GM18861 (cell line): ENCODE measurements around the gene ZNF667.

Experiments used
- ATAC-seq: cut with Tn5 transposase; IDR thresholded peaks from one replicate; pipeline ENCODE4 v1.9.1; 2021; ENCODE audit not compliant: unreplicated experiment

The ZNF667 gene

DNA sequence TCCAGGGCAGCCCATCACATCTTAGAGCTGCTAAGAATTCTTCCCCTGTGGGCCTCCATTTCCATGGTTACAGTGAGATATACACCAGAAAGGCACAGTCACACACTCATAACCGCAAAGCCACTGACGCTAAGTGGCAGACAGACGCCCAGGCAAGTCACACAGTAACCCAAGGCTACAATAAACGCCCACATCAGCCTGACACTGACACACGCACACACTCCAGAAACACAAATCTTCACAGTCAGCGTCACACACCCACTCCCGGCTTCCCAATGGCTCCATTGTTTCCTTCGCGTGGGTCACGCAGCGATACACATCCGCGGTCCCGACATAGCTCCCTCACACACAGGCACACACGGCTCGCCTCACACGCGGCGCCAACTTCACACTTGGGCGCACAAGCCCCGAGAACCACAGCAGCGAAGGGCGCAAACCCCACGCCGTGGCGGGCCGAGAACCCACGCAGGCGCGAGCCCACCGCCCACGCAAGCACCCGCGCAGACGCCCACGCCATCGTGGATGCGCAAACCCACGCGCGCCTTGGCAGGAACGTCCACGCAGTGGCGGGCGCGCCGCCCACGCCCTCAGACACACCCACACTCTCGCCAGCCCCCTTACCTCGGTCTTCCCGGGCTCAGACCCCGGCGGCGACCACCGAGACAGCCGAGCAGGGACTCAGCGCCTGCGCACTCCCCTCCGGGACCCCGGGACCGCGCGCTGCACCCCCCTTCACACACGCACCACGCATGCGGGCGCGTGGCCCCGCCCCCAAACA lies at the start of gene ZNF667:
Gene ZNF667, minus strand, starts transcription at position 695 of the 778 bp plus-strand sequence. CDS start 14,975 bp downstream, outside the sequence.
- no peak for ATAC-seq

DNA sequence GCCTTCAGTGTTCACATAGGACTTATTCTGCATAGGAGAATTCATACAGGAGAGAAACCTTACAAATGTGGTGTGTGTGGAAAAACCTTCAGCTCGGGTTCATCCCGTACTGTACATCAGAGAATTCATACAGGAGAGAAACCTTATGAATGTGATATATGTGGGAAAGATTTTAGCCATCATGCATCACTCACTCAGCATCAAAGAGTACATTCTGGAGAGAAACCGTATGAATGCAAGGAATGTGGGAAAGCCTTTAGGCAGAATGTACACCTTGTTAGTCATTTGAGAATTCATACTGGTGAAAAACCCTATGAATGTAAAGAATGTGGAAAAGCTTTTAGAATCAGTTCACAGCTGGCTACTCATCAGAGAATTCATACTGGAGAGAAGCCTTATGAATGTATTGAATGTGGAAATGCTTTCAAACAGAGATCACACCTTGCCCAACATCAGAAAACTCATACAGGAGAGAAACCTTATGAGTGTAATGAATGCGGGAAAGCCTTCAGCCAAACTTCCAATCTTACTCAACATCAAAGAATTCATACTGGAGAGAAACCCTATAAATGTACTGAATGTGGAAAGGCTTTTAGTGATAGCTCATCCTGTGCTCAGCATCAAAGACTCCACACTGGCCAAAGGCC lies 48.2 kb upstream of the ZNF667 start:
- ATAC-seq: no peak

DNA sequence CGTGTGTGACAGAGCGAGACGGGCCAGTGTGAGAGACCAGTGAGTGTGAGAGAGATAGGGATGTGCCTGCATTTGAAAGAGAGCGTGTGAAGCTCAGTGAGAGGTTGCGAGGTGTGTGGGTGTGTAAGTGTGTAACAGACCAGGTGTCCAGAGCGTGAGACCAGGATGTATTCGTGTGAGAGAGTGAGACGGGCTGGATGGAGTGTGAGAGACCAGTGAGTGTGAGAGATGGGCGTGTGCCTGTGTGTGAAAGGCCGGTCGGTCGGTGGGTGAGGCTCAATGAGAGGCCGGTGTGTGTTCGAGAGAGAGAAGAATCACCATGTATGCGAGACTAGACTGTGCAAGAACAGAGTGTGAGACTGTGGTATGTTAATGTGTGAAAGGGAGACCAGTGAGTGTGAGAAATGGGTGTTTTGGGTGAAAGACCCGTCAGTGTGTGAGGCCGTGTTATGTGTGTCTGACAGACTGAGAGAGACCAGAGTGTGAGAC lies 31.2 kb upstream of the ZNF667 start:
- no peak for ATAC-seq

DNA sequence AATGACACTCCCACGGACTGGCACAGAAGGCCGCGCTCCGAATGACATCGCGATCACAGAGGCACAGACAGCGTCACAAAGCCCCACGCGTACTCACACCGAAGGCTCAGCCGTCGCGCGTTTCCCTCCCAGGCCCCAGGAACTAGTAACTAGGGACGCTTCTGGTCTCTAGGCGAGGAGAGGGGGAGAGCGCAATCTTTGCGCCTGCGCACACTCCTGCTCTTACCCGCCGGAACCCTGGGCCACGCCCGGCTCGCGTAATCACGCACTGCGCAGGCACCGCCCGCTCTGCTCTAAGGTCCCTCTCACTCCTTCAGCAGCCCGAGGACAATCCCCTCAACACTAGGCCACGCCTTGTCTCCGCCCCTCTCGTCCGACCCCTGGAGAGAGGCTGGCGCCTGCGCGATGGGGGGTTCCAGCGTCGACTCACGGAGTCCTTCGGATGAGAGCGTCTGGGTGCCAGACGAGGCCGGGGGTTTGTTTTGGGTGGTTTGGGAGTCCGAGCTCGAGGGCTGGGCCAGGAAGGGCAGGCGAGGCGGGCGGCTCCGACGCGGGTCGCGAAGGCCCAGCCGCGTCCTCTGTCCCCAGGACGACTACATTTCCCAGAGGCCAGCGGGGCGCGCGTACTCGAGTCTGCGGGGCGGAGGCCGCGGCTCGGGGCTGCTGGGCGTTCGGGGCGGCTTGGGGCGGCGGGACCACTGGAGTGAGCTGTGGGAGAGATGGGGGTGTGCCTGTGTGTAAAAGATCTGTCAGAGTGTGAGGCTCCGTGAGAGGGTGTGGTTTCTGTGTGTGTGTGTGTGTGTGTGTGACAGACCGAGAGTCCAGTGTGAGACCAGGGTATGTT lies 30.5 kb upstream of the ZNF667 start, which contains the start of gene ZNF471:
Gene ZNF471, plus strand, starts transcription at position 410 of the 844 bp plus-strand sequence. CDS start 3,717 bp downstream, outside the sequence.
- ATAC-seq: no peak

DNA sequence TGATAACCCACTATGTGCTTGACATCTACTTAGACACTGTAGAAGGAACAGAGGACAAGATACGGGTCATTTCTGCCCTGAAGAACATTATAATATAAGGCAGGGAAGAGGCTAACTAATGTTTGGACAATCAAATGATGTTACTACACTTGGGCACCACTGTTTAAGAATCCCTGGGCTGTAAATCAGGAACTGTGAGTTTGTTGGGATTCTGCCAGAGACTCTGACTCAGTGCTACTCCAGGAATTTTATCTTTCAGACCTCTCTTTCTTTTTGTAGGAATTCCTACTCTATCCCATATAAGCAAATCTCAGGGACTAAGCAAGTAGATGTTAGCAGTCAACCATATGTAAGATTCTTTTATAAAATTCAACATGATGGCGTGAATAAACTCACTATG lies 27.4 kb upstream of the ZNF667 start:
- no peak for ATAC-seq

DNA sequence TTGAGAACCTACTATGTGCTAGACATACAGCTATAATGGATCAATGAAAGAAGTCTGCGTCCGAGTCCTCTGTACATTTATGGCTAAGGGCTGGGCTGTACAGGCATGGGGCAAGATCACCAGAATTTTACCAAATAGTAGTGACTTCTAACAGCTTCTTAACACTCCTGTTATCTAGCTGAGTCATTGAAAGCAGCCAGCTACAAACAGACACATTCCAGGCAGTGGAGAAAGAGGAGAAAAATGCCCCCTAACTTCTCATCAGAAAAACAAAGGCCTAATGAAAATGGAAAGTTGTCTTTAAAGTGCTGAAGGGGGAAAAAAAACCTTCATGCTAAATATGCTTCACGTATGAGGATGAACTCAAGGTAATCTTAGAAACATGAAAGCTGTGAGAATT lies 14.3 kb upstream of the ZNF667 start:
- ATAC-seq: no peak

DNA sequence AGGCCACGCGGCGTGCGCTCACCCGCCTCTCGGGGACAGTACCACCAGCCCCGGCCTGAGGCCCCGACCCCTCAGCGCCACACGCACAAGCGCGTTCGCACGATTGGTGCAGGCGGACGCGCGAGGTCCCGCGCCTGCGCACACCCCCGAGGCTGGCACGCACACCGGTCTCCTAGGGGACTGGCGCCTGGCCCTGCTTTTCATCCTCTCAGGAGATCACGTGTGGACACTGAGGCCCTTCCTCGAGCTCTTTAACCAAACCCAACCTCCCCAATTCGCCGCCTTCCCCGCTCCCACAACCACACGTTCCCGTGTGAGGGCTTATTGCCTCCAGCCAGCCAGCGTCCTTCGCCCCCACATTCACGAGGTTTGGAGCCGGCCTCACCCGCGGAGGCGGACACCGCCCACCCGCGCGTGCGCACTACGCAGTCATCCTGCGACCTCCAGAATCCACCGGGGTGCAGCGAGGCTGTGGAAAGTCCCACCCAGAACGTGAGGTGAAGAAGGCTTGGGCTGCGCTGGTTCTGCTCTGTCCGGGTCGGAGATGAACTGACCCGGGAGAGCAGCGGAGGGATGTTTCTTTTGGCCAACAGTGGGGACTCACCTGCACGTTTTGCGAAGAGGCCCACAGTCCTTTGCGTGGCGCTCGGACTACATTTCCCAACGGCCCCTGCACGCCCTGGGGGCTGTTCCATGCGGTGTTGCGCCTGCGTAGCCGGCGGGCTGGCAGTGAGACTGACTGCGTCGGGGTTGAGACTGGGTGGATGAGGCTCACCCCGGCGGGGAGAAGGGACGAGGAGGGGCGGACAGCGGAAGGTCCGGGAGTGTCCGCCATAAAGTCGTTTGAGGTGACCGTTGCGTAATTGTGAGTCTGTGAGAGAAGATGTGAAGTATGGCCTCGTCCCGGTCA lies 539 bp upstream of the ZNF667 start:
- ATAC-seq: no peak

DNA sequence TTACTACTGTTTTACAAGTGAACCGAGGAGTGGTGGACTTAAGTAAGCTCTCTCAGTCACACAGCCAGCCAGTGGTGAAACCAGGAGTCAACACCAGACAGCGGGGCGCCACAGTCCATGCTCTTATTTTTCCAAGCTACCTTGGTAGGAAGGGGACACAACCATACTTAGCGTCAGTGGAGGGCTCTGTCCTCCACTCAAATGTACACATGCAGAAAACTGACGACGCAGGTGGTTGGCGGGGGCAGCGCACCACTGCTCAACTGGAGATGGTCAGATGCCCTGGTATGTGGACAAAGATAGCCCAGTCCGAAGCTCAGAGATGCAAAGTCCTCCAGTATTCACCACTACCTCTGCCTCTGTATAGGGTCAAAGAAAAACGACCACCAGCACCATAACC lies 1.1 kb downstream of the ZNF667 start:
- no peak for ATAC-seq

DNA sequence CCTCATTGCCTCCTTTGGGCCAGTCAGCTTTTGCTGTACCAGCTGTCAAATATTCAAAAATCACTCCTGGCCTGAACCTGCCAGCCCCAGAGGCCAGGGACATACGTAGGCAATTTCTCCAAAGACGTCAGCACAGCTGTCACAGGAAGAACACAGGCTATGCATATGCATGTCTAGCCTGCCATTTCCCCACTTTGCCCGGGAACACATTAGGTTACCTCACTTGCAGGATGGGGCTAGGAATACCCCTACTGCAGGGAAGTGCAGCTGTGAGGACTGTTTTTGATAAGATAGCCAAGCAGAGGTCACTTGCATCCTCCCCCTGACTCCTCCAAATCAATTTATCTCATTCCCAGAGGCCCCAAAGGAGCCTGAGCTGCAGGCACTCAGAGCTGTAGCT lies 2.8 kb downstream of the ZNF667 start:
- ATAC-seq: no peak

DNA sequence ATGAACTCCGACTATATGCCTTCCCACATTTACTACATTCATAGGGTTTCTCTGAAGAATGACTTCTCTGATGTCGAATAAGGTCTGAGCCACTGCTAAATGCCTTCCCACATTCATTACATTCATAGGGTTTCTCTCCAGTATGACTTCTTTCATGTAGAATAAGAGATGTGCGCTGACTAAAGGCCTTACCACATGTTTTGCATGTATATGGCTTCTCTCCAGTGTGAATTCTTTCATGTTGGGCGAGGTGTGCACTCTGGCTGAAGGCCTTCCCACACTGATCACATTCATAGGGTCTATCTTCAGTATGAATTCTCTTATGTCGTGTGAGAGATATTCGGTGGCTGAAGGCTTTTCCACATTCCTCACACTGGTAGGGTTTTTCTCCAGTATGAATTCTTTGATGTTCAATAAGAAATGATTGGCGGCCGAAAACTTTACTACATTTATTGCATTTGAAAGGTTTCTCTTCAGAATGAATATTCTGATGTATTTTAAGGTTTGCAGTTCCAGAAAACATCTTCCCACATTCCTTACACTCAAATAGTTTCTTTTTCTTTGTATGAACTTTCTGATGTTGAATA lies 35.8 kb downstream of the ZNF667 start:
- no peak for ATAC-seq

DNA sequence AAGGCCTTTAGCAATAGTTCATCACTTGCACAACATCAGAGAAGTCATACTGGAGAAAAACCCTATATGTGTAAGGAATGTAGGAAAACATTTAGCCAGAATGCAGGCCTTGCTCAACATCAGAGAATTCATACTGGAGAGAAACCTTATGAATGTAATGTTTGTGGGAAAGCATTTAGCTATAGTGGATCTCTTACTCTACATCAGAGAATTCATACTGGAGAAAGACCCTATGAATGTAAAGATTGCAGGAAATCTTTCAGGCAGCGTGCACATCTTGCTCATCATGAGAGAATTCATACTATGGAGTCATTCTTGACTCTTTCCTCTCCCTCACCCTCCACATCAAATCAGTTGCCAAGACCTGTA lies 53.2 kb downstream of the ZNF667 start:
- ATAC-seq: no peak

DNA sequence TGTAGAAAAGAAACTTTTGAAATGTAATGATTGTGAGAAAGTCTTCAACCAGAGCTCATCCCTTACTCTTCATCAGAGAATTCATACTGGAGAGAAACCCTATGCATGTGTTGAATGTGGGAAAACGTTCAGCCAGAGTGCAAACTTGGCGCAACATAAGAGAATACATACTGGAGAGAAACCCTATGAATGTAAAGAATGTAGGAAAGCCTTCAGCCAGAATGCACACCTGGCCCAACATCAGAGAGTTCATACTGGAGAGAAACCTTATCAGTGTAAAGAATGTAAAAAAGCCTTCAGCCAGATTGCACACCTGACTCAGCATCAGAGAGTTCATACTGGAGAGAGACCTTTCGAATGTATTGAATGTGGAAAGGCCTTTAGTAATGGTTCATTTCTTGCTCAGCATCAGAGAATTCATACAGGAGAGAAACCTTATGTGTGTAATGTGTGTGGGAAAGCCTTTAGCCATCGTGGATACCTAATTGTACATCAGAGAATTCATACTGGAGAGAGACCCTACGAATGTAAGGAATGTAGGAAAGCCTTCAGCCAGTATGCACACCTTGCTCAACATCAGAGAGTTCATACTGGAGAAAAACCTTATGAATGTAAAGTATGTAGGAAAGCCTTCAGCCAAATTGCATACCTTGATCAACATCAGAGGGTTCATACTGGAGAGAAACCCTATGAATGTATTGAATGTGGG lies 53.7 kb downstream of the ZNF667 start:
- no peak for ATAC-seq

DNA sequence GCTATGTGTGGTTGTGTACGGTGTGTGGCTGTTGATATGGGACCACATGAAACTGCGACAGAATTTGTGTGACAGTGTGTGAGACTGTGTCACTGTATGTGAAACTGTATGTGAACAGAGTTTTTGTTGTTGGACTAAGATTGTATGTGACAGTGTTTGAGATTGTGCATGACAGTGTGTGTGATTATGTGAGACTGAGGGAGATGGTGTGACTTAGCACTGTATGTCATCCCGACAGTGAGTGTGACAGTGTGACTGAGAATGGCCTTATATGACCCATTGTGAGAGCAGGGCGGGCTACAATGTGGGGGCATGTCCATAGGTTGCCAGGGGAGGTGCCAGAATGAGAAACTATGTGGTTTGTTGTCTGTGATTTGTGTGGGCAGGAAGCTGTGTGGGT lies 72.1 kb downstream of the ZNF667 start:
- ATAC-seq: no peak

DNA sequence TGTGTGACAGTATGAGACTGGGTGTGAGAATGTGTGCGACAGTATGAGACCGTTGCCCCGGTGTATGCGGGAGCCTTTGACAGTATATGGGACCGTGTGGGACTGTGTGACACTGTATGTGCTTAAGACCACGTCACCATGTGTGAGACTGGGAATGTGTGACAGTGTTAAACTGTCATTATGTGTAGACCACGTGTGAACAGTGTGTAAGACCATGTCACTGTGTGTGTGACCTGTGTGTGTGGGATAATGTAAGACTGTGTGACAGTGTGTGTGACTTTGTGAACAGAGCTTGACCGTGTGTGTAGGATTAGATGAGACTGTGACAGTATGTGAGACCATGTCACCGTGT lies 72.5 kb downstream of the ZNF667 start:
- no peak for ATAC-seq

DNA sequence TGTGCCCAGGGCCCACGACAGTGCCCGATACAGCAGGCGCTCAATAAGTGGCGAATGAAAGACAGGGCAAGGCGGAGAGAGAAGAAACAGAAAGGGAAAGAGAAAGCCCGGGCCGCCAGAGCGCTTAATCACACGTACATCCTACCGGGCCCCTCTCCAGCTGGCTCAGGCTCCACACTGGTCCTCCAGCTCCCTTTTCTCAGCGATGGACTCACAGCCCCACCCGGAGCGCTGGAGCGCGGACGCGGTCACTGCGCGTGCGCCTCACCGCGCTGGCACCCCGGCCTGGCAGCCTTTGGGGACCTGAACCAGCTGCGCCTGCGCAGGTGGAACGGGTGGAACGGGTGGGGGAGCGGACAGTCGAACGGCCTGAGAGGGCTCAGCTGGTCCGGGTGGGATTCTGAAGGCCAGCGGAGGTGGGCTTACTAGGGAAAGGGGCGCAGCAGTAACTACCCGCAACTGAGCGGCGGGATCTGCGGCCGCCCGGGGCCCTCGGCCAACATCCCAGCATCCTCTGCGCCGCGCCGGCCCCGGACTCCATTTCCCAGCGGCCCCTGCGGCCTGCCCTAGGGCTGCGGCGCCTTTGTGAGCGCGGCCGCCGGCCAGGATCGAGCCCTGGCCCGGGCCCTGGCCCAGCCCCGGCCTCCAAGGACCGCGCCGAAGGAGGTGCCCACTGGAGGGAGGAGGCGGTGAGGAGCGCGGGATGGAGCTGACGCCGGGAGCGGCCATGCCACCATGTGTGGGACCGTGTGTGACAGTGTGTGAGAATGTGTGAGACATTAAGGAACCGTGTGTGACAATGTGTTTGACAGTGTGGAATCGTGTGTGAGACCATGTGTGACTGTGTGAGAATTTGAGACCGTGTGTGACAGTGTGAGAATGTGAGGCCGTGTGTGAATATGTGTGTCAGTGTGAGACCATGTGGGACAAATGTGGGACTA lies 73.1 kb downstream of the ZNF667 start, which contains the start of gene ZNF583:
Gene ZNF583, plus strand, starts transcription at position 569 of the 941 bp plus-strand sequence. CDS start 2,783 bp downstream, outside the sequence.
- peak; percentile 74 for ATAC-seq

DNA sequence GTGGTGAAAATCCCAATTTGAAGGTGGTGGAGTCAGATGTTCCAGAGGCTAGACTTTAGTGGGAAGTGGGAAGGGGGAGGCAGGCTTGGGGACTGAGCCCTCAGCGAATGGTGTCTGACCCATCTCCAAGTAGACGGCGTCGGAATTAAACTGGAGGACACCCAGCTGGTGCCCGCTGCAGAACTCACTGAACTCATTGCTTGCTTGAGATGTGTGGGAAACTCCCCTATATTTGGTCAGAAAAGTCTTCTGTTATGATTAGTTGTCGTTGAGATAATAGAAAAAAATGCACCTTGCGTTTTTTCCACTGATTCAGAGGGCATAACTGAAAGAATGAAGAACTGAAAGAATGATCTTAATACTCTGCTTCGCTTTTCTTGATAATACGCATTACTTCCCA lies 73.9 kb downstream of the ZNF667 start:
- peak; percentile 14 for ATAC-seq

DNA sequence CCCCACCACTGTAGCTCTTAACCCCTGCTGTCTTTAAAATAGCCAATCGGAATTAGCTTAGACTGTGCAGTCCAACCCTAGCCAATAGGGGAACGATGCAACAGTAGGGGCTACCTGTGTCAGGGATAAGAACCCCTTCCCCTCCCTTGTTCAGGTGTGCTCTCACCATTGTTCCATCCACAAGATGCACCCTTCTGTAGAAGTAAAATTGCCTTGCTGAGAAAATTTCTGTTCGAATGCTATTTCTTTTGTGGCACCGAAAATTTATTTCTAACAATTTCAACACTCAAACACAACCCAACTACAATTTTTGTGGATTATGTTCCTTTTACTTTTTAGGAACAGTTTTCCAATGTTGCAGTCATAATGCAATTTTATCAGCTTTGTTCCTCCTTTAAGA lies 76.7 kb downstream of the ZNF667 start:
- no peak for ATAC-seq

DNA sequence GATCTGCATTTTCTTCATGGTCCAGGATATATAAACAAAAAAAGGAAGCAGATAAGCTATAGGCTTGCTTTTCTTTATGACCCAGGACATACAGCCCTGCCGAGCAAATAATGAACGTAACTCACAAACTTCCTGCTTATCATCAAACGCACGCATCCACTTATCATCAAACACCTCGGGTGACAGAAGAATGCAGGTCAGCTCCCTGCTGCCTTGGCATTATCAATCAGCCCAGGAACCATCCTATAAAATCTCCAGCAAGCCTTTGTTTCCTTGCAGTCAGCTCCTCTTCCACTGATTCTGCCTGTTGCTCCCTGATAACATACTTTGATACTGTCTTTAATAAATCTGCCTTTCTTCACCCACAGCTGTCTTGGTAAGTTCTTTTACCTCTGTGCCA lies 78.3 kb downstream of the ZNF667 start:
- no peak for ATAC-seq
